Activated B cell treated with CpG ODN at 0.5 μM for 24 hours (primary cell): ENCODE results near the gene EML6. TPM values are rescaled to one million over a fixed set of nuclear protein-coding genes. Genes with fewer than 3 reads are reported as not detected.

Source experiments
- ATAC-seq: fragments of 200-7000 bp; cut with Tn5 transposase; one replicate; pipeline ENCODE4 v1.10.0; 2021; ENCODE audit warnings: low read depth, mild to moderate bottlenecking, moderate library complexity
- CTCF ChIA-PET: fragments of 350-600 bp; sonication (Branson Sonifier 250); formaldehyde crosslinking; loops from one replicate; lab custom pipeline; 2021; ENCODE audit warnings: antibody characterized with exemption; lab: Charles Lee
- POLR2A ChIA-PET: fragments of 350-600 bp; sonication (Branson Sonifier 250); formaldehyde crosslinking; loops from one replicate; lab custom pipeline; 2021; ENCODE audit warnings: antibody characterized with exemption; lab: Charles Lee
- DNase-seq: peaks from one replicate; pipeline ENCODE4 v3.0.0; 2022
- H3K27ac Mint-ChIP-seq: one replicate; pipeline ENCODE4 v1.8.0; 2020; ENCODE audit warnings: mixed read lengths
- H3K27me3 Mint-ChIP-seq: one replicate; pipeline ENCODE4 v1.8.0; 2021; ENCODE audit warnings: mixed read lengths
- H3K36me3 Mint-ChIP-seq: one replicate; pipeline ENCODE4 v1.8.0; 2021; ENCODE audit warnings: low read depth, mixed read lengths
- H3K4me1 Mint-ChIP-seq: one replicate; pipeline ENCODE4 v1.8.0; 2021; ENCODE audit warnings: mixed read lengths
- H3K4me3 Mint-ChIP-seq: one replicate; pipeline ENCODE4 v1.8.0; 2020; ENCODE audit warnings: mild to moderate bottlenecking, mixed read lengths
- H3K9me3 Mint-ChIP-seq: one replicate; pipeline ENCODE4 v1.8.0; 2020; ENCODE audit warnings: mixed read lengths
- intact Hi-C: fragments of 100-400 bp; cut with micrococcal nuclease; formaldehyde crosslinking; loops from one replicate; pipeline ENCODE4 v1.15.1; 2024
- total RNA-seq: library from RNA; stranded (reverse); gene quantifications from 2 replicates; pipeline ENCODE4 v1.2.3, GENCODE V29; 2022
- TF ChIP-seq, protein P1 (sequence below): fragments of 200-600 bp; IDR thresholded peaks from one replicate; pipeline ENCODE4 v1.8.0; 2022; ENCODE audit warnings: antibody characterized with exemption, mild to moderate bottlenecking

Gene EML6
- total RNA-seq, 1 donor from 2014 or later = 31.5 TPM

DNA sequence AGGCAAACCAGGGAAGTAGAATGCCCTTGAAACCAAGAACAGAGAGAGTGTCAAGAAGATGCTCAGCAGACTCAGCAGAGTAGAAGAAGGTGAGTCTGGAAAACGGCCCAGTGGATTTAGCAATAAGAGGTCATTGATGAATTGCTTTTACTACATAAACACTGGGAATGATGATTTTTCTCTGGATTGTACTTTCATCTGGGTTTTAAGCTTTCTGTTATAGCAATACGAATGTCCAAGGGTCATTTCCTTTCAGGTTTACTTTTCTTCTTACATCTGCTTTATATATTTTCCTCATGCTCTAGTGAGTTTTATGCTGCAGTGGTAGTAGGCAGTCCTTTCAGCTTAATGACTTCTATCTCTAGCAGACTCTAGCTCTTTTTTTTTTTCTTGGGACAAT is 16.9 kb downstream of the EML6 start:
- Mint-ChIP-seq H3K4me3 (no peak overlapping the region), H3K4me1 (peaks cover 7% of the 10 kb centered on the region), H3K9me3 (no peaks in the 10 kb centered on the region), H3K27ac (no peak overlapping the region), H3K27me3 (no peaks in the 10 kb centered on the region), H3K36me3 (no peaks in the 10 kb centered on the region)
- TF ChIP-seq, protein P1, sequence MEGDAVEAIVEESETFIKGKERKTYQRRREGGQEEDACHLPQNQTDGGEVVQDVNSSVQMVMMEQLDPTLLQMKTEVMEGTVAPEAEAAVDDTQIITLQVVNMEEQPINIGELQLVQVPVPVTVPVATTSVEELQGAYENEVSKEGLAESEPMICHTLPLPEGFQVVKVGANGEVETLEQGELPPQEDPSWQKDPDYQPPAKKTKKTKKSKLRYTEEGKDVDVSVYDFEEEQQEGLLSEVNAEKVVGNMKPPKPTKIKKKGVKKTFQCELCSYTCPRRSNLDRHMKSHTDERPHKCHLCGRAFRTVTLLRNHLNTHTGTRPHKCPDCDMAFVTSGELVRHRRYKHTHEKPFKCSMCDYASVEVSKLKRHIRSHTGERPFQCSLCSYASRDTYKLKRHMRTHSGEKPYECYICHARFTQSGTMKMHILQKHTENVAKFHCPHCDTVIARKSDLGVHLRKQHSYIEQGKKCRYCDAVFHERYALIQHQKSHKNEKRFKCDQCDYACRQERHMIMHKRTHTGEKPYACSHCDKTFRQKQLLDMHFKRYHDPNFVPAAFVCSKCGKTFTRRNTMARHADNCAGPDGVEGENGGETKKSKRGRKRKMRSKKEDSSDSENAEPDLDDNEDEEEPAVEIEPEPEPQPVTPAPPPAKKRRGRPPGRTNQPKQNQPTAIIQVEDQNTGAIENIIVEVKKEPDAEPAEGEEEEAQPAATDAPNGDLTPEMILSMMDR = no peak
- no peak for DNase-seq
- CTCF ChIA-PET = no interaction called here
- ATAC-seq = no peak
- intact Hi-C loops = no loop called here
- POLR2A ChIA-PET = no interaction called here

DNA sequence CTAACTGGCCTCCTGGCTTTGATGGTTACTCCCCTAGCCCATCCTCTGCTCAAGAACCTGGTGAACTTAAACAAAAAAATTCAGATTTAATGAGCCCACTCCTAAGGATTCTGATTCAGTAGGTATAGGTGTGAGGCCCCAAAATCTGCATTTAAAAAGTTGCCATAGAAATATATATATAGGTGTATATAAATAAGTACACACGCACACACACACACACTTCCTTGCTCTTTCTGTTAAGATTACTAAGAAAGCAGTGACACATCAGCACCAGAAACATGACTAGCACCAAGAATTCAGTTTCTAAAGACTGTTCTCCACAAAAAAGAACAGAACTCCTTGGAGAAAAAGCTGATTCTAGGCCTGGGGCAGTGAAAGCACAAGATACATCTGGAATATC is 17.8 kb downstream of the EML6 start:
- peaks cover 7% of the 10 kb centered on the region for H3K4me1 Mint-ChIP-seq
- TF ChIP-seq, protein P1 = no peak
- H3K27me3 Mint-ChIP-seq = no peaks in the 10 kb centered on the region
- no peaks in the 10 kb centered on the region for H3K9me3 Mint-ChIP-seq
- no peaks in the 10 kb centered on the region for H3K36me3 Mint-ChIP-seq
- ATAC-seq = no peak
- CTCF ChIA-PET = no interaction called here
- intact Hi-C loops = no loop called here
- no peak overlapping the region for H3K4me3 Mint-ChIP-seq
- H3K27ac Mint-ChIP-seq = no peak overlapping the region
- POLR2A ChIA-PET = no interaction called here
- DNase-seq = no peak

- Mint-ChIP-seq H3K9me3 (no peaks in the 10 kb centered on the region), H3K27ac (no peak overlapping the region), H3K36me3 (no peaks in the 10 kb centered on the region), H3K27me3 (no peaks in the 10 kb centered on the region), H3K4me1 (peaks cover 2% of the 10 kb centered on the region), H3K4me3 (no peak overlapping the region)
- ChIA-PET CTCF (no interaction called here), POLR2A (no interaction called here)
- DNase-seq (no peak), ATAC-seq (no peak)
- TF ChIP-seq, protein P1 = no peak
- intact Hi-C loops = loop anchor here (10.0 kb wide), 1 partner anchor 305 kb away; the partner anchor contains the start of gene RTN4
Observed at GRCh38 chr2:54750040-54750439, 26.6 kb downstream of the EML6 start.

GRCh38 chr2:54752439-54752838 is 29.0 kb downstream of the EML6 start:
- CTCF ChIA-PET = no interaction called here
- H3K4me1 Mint-ChIP-seq = peaks cover 23% of the 10 kb centered on the region
- no peak overlapping the region for H3K4me3 Mint-ChIP-seq
- no peak overlapping the region for H3K27ac Mint-ChIP-seq
- ATAC-seq = no peak
- intact Hi-C loops = loop anchor here (10.0 kb wide), 1 partner anchor 302 kb away; the partner anchor contains the start of gene RTN4
- POLR2A ChIA-PET = no interaction called here
- H3K36me3 Mint-ChIP-seq = no peaks in the 10 kb centered on the region
- H3K27me3 Mint-ChIP-seq = no peaks in the 10 kb centered on the region
- no peaks in the 10 kb centered on the region for H3K9me3 Mint-ChIP-seq
- TF ChIP-seq, protein P1 = no peak
- no peak for DNase-seq

DNA sequence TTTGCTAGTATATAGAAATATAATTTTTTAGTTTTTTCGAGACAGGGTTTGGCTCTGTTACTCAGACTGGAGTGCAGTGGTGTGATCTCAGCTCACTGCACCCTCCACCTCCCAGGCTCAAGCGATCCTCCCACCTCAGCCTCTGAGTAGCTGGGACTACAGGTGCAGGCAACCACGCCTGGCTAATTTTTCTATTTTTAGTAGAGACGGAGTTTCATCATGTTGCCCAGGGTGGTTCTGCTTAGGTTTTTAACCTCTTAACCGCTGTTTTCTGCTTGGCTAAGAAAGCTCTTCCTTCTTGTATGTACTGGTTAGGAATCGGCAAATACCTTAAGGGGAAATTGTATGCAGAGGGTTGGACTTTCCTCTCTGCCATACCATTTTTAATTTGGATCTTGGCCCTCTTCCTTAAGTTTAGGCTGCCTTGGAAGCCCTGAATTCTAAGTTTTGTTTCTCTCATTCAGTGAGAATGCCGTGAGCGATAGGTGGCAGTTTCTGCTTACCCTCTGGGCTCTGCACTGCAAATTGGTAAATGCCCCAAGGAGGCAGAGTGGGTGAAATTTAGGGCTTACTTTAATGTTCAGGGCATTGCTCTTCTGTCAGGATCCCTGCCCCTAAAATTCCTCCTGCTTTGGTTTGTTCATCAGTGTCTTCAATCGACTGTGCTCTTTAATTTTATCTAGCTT is 32.3 kb downstream of the EML6 start:
- peaks cover 50% of the 10 kb centered on the region for H3K4me1 Mint-ChIP-seq
- H3K4me3 Mint-ChIP-seq = peak overlapping the region; percentile 74
- CTCF ChIA-PET = interaction anchor here (0.6 to 3.5 kb wide), 4 partner anchors 33 to 105 kb away, joined by 3 to 45 read pairs (median 4); partner anchors contain the start of gene EML6

More for the DNA sequence above, 32.3 kb downstream of the EML6 start:
- POLR2A ChIA-PET = interaction anchor here (0.5 to 2.8 kb wide), 3 partner anchors 33 to 83 kb away, joined by 4 to 14 read pairs (median 7); partner anchors contain the start of gene EML6
- TF ChIP-seq, protein P1 = no peak
- ATAC-seq (peak; percentile 67), DNase-seq (no peak)
- Mint-ChIP-seq H3K9me3 (no peaks in the 10 kb centered on the region), H3K27ac (peak overlapping the region; percentile 92), H3K27me3 (no peaks in the 10 kb centered on the region), H3K36me3 (no peaks in the 10 kb centered on the region)
- intact Hi-C loops = loop anchor here (1.0 to 10.0 kb wide), 8 partner anchors 31 to 653 kb away; partner anchors contain the start of genes EML6, MTIF2 and RTN4
